Calu3 (cell line): ENCODE data around the gene KIAA0232. TPM values are rescaled to one million over a fixed set of nuclear protein-coding genes. Genes with fewer than 3 reads are reported as not detected.

Source experiments
- BruUV-seq: library from RNA; stranded (reverse); fragments of 400-500 nt; replicated peaks from 2 replicates; lab custom pipeline; 2021; lab: Mats Ljungman, UMichigan
- CTCF ChIA-PET: fragments of 300-600 bp; sonication (Branson Sonifier 250); formaldehyde crosslinking; loops from one replicate; lab custom pipeline; 2022; ENCODE audit warnings: antibody characterized with exemption; lab: Charles Lee
- DNase-seq: peaks from one replicate; pipeline ENCODE4 v3.0.0; 2022
- H3K27ac Mint-ChIP-seq: one replicate; pipeline ENCODE4 v1.8.0; 2022; ENCODE audit warnings: mixed read lengths; ENCODE audit not compliant: unreplicated experiment
- H3K27me3 Mint-ChIP-seq: one replicate; pipeline ENCODE4 v1.8.0; 2022; ENCODE audit warnings: mixed read lengths; ENCODE audit not compliant: unreplicated experiment
- H3K36me3 Mint-ChIP-seq: one replicate; pipeline ENCODE4 v1.8.0; 2022; ENCODE audit warnings: mild to moderate bottlenecking, moderate library complexity, mixed read lengths; ENCODE audit not compliant: insufficient read depth, unreplicated experiment
- H3K4me1 Mint-ChIP-seq: one replicate; pipeline ENCODE4 v1.8.0; 2022; ENCODE audit warnings: mild to moderate bottlenecking, low read depth, mixed read lengths; ENCODE audit not compliant: unreplicated experiment
- H3K4me3 Mint-ChIP-seq: one replicate; pipeline ENCODE4 v1.8.0; 2022; ENCODE audit warnings: mild to moderate bottlenecking, low read depth, moderate library complexity, mixed read lengths; ENCODE audit not compliant: unreplicated experiment
- H3K9me3 Mint-ChIP-seq: one replicate; pipeline ENCODE4 v1.8.0; 2022; ENCODE audit warnings: low read depth, mixed read lengths; ENCODE audit not compliant: unreplicated experiment
- CTCF ChIP-seq: fragments of 200-600 bp; IDR thresholded peaks from one replicate; pipeline ENCODE4 v1.8.0; 2022; ENCODE audit warnings: antibody characterized with exemption; ENCODE audit not compliant: unreplicated experiment
- intact Hi-C: fragments of 100-400 bp; cut with micrococcal nuclease; formaldehyde crosslinking; loops from one replicate; pipeline ENCODE4 v1.10.0; 2022; ENCODE audit not compliant: unreplicated experiment
- total RNA-seq: library from RNA; stranded (reverse); gene quantifications from 2 replicates; pipeline ENCODE4 v1.2.3, GENCODE V29; 2022

KIAA0232 gene
- total RNA-seq, 1 experiment from 2014 or later: 17.7 TPM

- Mint-ChIP-seq H3K27ac (no peak overlapping the region), H3K9me3 (no peaks in the 10 kb centered on the region), H3K36me3 (peaks cover 24% of the 10 kb centered on the region), H3K27me3 (no peaks in the 10 kb centered on the region), H3K4me3 (no peak overlapping the region), H3K4me1 (no peaks in the 10 kb centered on the region)
- no TSS peak for BruUV-seq
- intact Hi-C loops: no loop called here
- CTCF ChIA-PET: no interaction called here
- TF ChIP-seq CTCF: no peak
- no peak for DNase-seq
Measured at GRCh38 chr4:6868386-6868785, 85.9 kb downstream of the KIAA0232 start.

- Mint-ChIP-seq H3K27ac (no peak overlapping the region), H3K27me3 (no peaks in the 10 kb centered on the region), H3K4me3 (no peak overlapping the region), H3K9me3 (no peaks in the 10 kb centered on the region), H3K4me1 (no peaks in the 10 kb centered on the region), H3K36me3 (peaks cover 18% of the 10 kb centered on the region)
- CTCF ChIA-PET: no interaction called here
- intact Hi-C loops: no loop called here
- no TSS peak for BruUV-seq
- DNase-seq: no peak
- TF ChIP-seq CTCF: no peak
Measured at GRCh38 chr4:6869944-6870343, 87.4 kb downstream of the KIAA0232 start.

- no TSS peak for BruUV-seq
- DNase-seq: no peak
- H3K27ac Mint-ChIP-seq: no peak overlapping the region
Measured at GRCh38 chr4:6873291-6873690, 90.8 kb downstream of the KIAA0232 start.

GRCh38 chr4:6873792-6874461, 91.4 kb downstream of the KIAA0232 start:
- Mint-ChIP-seq H3K27me3 (no peaks in the 10 kb centered on the region), H3K27ac (no peak overlapping the region), H3K9me3 (no peaks in the 10 kb centered on the region), H3K36me3 (peaks cover 17% of the 10 kb centered on the region), H3K4me3 (no peak overlapping the region), H3K4me1 (no peaks in the 10 kb centered on the region)
- DNase-seq: peak; percentile 64
- intact Hi-C loops: loop anchor here (1.0 kb wide), 1 partner anchor 154 kb away; no protein-coding TSS in a partner anchor
- peak; percentile 65 for TF ChIP-seq CTCF
- BruUV-seq: no TSS peak
- CTCF ChIA-PET: interaction anchor here (0.6 to 2.1 kb wide), 6 partner anchors 12 to 199 kb away, joined by 3 to 20 read pairs (median 4); no protein-coding TSS in a partner anchor

More at GRCh38 chr4:6873291-6873690, 90.8 kb downstream of the KIAA0232 start:
- Mint-ChIP-seq H3K4me3 (no peak overlapping the region), H3K27me3 (no peaks in the 10 kb centered on the region), H3K9me3 (no peaks in the 10 kb centered on the region), H3K4me1 (no peaks in the 10 kb centered on the region), H3K36me3 (peaks cover 13% of the 10 kb centered on the region)
- CTCF ChIA-PET: interaction anchor here (0.6 to 2.1 kb wide), 6 partner anchors 13 to 198 kb away, joined by 3 to 20 read pairs (median 3); no protein-coding TSS in a partner anchor
- intact Hi-C loops: no loop called here
- TF ChIP-seq CTCF: no peak
